Measurements from ENCODE around the gene MYO15A. TPM values are rescaled to one million over a fixed set of nuclear protein-coding genes. Genes with fewer than 3 reads are reported as not detected.

The MYO15A gene
- polyA plus RNA-seq, 3 donors, result 0.31 to 4.4 (median 0.56) TPM

DNA sequence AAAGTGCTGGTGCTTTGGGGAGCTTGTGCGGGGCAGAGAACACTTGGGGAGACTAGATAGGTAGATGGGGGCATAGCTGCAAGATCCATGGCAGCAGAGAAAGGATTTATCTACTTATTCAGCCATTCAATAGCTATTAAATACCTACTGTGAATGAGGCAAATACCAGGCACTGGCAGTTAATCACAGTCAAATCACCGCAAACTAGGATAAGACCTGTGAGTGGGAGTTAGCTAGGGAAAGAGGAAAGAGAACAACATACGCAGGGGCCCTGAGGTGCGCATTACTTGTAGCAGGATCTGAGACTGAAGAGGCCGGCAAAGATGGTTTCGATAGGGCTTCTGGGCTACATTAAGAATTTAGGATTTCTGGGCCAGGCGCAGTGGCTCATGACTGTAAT lies 71.2 kb downstream of the MYO15A start:
- no peak for DNase-seq
- H3K4me3 Mint-ChIP-seq, result no peak overlapping the region
- no peaks in the 10 kb centered on the region for H3K9me3 ChIP-seq (replicated peaks in 1 of 2; ENCODE audit: control insufficient read depth in 1 of 2, insufficient read depth in 1 of 2, low read length in 2 of 2)
- no peak overlapping the region for H3K9ac ChIP-seq (ENCODE audit: insufficient read depth, low read length, poor library complexity, severe bottlenecking)
- H4K20me1 ChIP-seq (ENCODE audit: insufficient read depth, low read length), result peaks cover 6% of the 10 kb centered on the region
- TF ChIP-seq, protein P1, sequence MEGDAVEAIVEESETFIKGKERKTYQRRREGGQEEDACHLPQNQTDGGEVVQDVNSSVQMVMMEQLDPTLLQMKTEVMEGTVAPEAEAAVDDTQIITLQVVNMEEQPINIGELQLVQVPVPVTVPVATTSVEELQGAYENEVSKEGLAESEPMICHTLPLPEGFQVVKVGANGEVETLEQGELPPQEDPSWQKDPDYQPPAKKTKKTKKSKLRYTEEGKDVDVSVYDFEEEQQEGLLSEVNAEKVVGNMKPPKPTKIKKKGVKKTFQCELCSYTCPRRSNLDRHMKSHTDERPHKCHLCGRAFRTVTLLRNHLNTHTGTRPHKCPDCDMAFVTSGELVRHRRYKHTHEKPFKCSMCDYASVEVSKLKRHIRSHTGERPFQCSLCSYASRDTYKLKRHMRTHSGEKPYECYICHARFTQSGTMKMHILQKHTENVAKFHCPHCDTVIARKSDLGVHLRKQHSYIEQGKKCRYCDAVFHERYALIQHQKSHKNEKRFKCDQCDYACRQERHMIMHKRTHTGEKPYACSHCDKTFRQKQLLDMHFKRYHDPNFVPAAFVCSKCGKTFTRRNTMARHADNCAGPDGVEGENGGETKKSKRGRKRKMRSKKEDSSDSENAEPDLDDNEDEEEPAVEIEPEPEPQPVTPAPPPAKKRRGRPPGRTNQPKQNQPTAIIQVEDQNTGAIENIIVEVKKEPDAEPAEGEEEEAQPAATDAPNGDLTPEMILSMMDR (IDR thresholded peaks at IDR 0.05), result no peak
- no peak overlapping the region for H2AFZ ChIP-seq (ENCODE audit: insufficient read depth, low read depth, low read length, poor library complexity, severe bottlenecking)
- H3K27ac Mint-ChIP-seq, result no peak overlapping the region
- H3K79me2 ChIP-seq (ENCODE audit: insufficient read depth, low read length), result peaks cover 11% of the 10 kb centered on the region
- H3K27ac ChIP-seq (ENCODE audit: low read depth in 1 of 2, low read length in 2 of 2), result no peak overlapping the region
- intact Hi-C loops (cut with micrococcal nuclease), result loop anchor here in 1 of 2 donors (5.0 kb wide), 1 partner anchor 143 kb away; the partner anchor contains the start of genes ATPAF2 and GID4
- no peaks in the 10 kb centered on the region for H3K9me3 Mint-ChIP-seq
- peaks cover 0 to 5% (median 3%) of the 10 kb centered on the region in 3 donors for H3K27me3 Mint-ChIP-seq (ENCODE audit: low read depth in 3 of 3)
- no peak overlapping the region for H3K4me3 ChIP-seq (replicated peaks in 1 of 3; ENCODE audit: low read depth in 2 of 3, low read length in 3 of 3)
- peaks cover 27 to 34% of the 10 kb centered on the region in 2 donors for H3K4me1 ChIP-seq (ENCODE audit: control insufficient read depth in 1 of 2, insufficient read depth in 2 of 2, low read length in 2 of 2)
- H3K36me3 ChIP-seq (replicated peaks in 1 of 2; ENCODE audit: control insufficient read depth in 1 of 2, insufficient read depth in 2 of 2, low read length in 2 of 2), result no peaks in the 10 kb centered on the region
- H3K27me3 ChIP-seq (ENCODE audit: control insufficient read depth in 2 of 2, insufficient read depth in 2 of 2, low read length in 2 of 2), result no peaks in the 10 kb centered on the region
- H3K4me1 Mint-ChIP-seq, result peaks cover 27% of the 10 kb centered on the region
- WGBS (ENCODE audit: insufficient coverage), result 96% methylated on average over 6 of the region's 7 CpGs
- peaks cover 0 to 4% of the 10 kb centered on the region in 2 donors for H3K36me3 Mint-ChIP-seq
- H3K4me2 ChIP-seq (replicated peaks; ENCODE audit: extremely low read depth, low read length, poor library complexity, severe bottlenecking), result no peak overlapping the region

DNA sequence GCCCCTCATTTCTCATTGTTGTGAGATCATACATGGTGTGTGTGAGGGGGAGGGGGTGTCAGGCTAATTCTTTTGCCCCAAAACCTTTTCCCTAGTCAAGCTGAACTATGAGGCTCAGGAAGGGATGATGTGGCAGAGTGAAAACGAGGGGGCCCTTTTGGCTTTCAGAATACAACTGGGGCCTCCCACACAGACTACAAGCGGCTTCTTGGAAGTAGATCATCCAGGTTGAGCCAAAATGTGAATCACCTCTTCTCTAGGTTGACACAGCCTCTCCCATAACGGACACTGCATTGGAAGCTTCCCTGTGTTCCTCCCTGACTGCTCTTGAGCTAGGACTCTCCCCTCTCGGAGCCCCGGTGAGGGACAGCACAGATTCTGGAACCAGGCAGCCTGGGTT lies 72.8 kb downstream of the MYO15A start:
- H3K4me1 Mint-ChIP-seq, result peaks cover 33% of the 10 kb centered on the region
- no peak overlapping the region for H3K4me3 ChIP-seq (replicated peaks in 1 of 3; ENCODE audit: low read depth in 2 of 3, low read length in 3 of 3)
- peak overlapping the region in 1 of 7 donors; percentile 53 for H3K27ac Mint-ChIP-seq
- intact Hi-C loops (cut with micrococcal nuclease), result loop anchor here in 1 of 2 donors (5.0 kb wide), 1 partner anchor 144 kb away; the partner anchor contains the start of genes ATPAF2 and GID4
- TF ChIP-seq, protein P1 (IDR thresholded peaks at IDR 0.05), result no peak
- H3K79me2 ChIP-seq (ENCODE audit: insufficient read depth, low read length), result peaks cover 26% of the 10 kb centered on the region
- no peaks in the 10 kb centered on the region for H3K27me3 ChIP-seq (ENCODE audit: control insufficient read depth in 2 of 2, insufficient read depth in 2 of 2, low read length in 2 of 2)
- no peak overlapping the region for H3K27ac ChIP-seq (ENCODE audit: low read depth in 1 of 2, low read length in 2 of 2)
- H3K9me3 ChIP-seq (replicated peaks in 1 of 2; ENCODE audit: control insufficient read depth in 1 of 2, insufficient read depth in 1 of 2, low read length in 2 of 2), result no peaks in the 10 kb centered on the region
- no peaks in the 10 kb centered on the region for H3K9me3 Mint-ChIP-seq
- no peak overlapping the region for H3K4me2 ChIP-seq (replicated peaks; ENCODE audit: extremely low read depth, low read length, poor library complexity, severe bottlenecking)
- H3K4me3 Mint-ChIP-seq, result no peak overlapping the region
- H3K4me1 ChIP-seq (ENCODE audit: control insufficient read depth in 1 of 2, insufficient read depth in 2 of 2, low read length in 2 of 2), result peaks cover 34 to 41% of the 10 kb centered on the region in 2 donors
- no peak overlapping the region for H2AFZ ChIP-seq (ENCODE audit: insufficient read depth, low read depth, low read length, poor library complexity, severe bottlenecking)
- H3K36me3 ChIP-seq (replicated peaks in 1 of 2; ENCODE audit: control insufficient read depth in 1 of 2, insufficient read depth in 2 of 2, low read length in 2 of 2), result peaks cover 0 to 3% of the 10 kb centered on the region in 2 donors
- peaks cover 0 to 5% (median 2%) of the 10 kb centered on the region in 3 donors for H3K27me3 Mint-ChIP-seq (ENCODE audit: low read depth in 3 of 3)
- WGBS (ENCODE audit: insufficient coverage), result 94% methylated on average over 2 of the region's 5 CpGs
- H4K20me1 ChIP-seq (ENCODE audit: insufficient read depth, low read length), result peaks cover 21% of the 10 kb centered on the region
- H3K36me3 Mint-ChIP-seq, result peaks cover 2 to 6% of the 10 kb centered on the region in 2 donors
- no peak for DNase-seq
- H3K9ac ChIP-seq (ENCODE audit: insufficient read depth, low read length, poor library complexity, severe bottlenecking), result no peak overlapping the region

Measured in CD14-positive monocyte (primary cell).